Fibroblast of gingiva (primary cell): ENCODE results near the gene TM9SF3.
"Not testable (repeated sequence)": the region's sequence is repeated elsewhere in the genome, so short reads cannot be mapped to it uniquely, and the experiment has no call there.

ENCODE experiments used
- DNase-seq: peaks from one replicate; pipeline ENCODE4 v3.0.0-alpha.2; 2011; ENCODE audit warnings: low read depth

Gene TM9SF3

GRCh38 chr10:96570511-96570910 is 16.3 kb downstream of the TM9SF3 start:
- no peak for DNase-seq

GRCh38 chr10:96568402-96568801 is 18.4 kb downstream of the TM9SF3 start:
- DNase-seq = no peak

- DNase-seq = peak; percentile 38
These were observed 21.0 kb downstream of the TM9SF3 start for GRCh38 chr10:96565774-96566173.

- peak; percentile 12 for DNase-seq
These were observed 25.6 kb downstream of the TM9SF3 start for GRCh38 chr10:96560966-96561887.

GRCh38 chr10:96560489-96560888 is 26.3 kb downstream of the TM9SF3 start:
- no peak for DNase-seq

- DNase-seq = no peak
These were observed 30.8 kb downstream of the TM9SF3 start for GRCh38 chr10:96556003-96556402.

GRCh38 chr10:96555330-96555729 is 31.5 kb downstream of the TM9SF3 start:
- DNase-seq = no peak

GRCh38 chr10:96548589-96548988 is 38.2 kb downstream of the TM9SF3 start:
- DNase-seq = no peak

GRCh38 chr10:96545558-96545957 is 41.3 kb downstream of the TM9SF3 start:
- DNase-seq = not testable (repeated sequence)

GRCh38 chr10:96541921-96542320 is 44.9 kb downstream of the TM9SF3 start:
- no peak for DNase-seq

- DNase-seq = no peak
These were observed 46.6 kb downstream of the TM9SF3 start for GRCh38 chr10:96540240-96540639.

GRCh38 chr10:96538683-96539082 is 48.1 kb downstream of the TM9SF3 start:
- DNase-seq = no peak

- no peak for DNase-seq
These were observed 50.7 kb downstream of the TM9SF3 start for GRCh38 chr10:96536129-96536528.

- DNase-seq = no peak
These were observed 54.3 kb downstream of the TM9SF3 start for GRCh38 chr10:96532523-96532922.

- DNase-seq = no peak
These were observed 57.1 kb downstream of the TM9SF3 start for GRCh38 chr10:96529634-96530279.

GRCh38 chr10:96524741-96525140 is 62.1 kb downstream of the TM9SF3 start:
- DNase-seq = no peak

- DNase-seq = no peak
These were observed 69.5 kb downstream of the TM9SF3 start for GRCh38 chr10:96517284-96517683.

GRCh38 chr10:96516337-96516736 is 70.5 kb downstream of the TM9SF3 start:
- DNase-seq = no peak

- peak; percentile 87 for DNase-seq
These were observed 72.9 kb downstream of the TM9SF3 start, which contains the start of gene TLL2 for GRCh38 chr10:96513698-96514561. TLL2 (minus strand) TSS chr10:96513926; CDS start chr10:96513685, 241 bp downstream.

GRCh38 chr10:96513305-96513697 is 73.5 kb downstream of the TM9SF3 start:
- no peak for DNase-seq

GRCh38 chr10:96512524-96513304 is 74.1 kb downstream of the TM9SF3 start:
- DNase-seq = peak; percentile 24
